ENCODE data around the gene FMN1.

- no peak for TF ChIP-seq CTCF (IDR thresholded peaks at IDR 0.05)
- no peak for TF ChIP-seq EP300 (IDR thresholded peaks at IDR 0.05)
- TF ChIP-seq POLR2A (IDR thresholded peaks at IDR 0.05) = no peak
These were observed 34.6 kb downstream of the FMN1 start for GRCh38 chr15:33159726-33160453.
